ENCODE data around the gene CUEDC1.

DNA sequence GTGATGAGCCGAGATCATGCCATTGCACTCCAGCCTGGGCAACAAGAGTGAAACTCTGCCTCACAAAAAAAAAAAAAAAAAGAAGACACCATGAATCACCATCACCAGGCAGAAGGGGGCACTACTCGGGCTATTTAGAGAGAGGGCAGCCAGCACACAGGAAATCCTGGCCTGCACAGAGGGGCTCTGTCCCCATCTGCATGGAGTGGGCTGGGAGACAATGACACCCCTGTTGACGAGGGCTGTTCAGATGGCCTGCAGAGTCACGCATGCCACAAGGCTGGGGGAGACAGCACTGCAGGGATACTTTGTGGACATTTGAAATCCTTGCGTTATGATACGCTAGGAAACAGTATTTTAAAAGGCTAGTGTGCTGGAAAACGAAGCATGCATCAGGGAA, 48.3 kb downstream of the CUEDC1 start:
- TF ChIP-seq, protein P1, sequence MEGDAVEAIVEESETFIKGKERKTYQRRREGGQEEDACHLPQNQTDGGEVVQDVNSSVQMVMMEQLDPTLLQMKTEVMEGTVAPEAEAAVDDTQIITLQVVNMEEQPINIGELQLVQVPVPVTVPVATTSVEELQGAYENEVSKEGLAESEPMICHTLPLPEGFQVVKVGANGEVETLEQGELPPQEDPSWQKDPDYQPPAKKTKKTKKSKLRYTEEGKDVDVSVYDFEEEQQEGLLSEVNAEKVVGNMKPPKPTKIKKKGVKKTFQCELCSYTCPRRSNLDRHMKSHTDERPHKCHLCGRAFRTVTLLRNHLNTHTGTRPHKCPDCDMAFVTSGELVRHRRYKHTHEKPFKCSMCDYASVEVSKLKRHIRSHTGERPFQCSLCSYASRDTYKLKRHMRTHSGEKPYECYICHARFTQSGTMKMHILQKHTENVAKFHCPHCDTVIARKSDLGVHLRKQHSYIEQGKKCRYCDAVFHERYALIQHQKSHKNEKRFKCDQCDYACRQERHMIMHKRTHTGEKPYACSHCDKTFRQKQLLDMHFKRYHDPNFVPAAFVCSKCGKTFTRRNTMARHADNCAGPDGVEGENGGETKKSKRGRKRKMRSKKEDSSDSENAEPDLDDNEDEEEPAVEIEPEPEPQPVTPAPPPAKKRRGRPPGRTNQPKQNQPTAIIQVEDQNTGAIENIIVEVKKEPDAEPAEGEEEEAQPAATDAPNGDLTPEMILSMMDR (IDR thresholded peaks at IDR 0.05) = peak in 1 of 12 donors; percentile 5
- no peak for TF ChIP-seq POLR2A (IDR thresholded peaks at IDR 0.05)

Measured in heart left ventricle (tissue), 13 donors.